GM18909 (cell line): Measurements from ENCODE around the gene WDFY4.

Experiments used
- ATAC-seq: cut with Tn5 transposase; IDR thresholded peaks from one replicate; pipeline ENCODE4 v1.9.1; 2021; ENCODE audit warnings: mild to moderate bottlenecking; ENCODE audit not compliant: unreplicated experiment, poor library complexity

The WDFY4 gene

GRCh38 chr10:48704156-48704555 is 19.5 kb downstream of the WDFY4 start:
- no peak for ATAC-seq

- no peak for ATAC-seq
Observed at GRCh38 chr10:48705401-48705938, 20.8 kb downstream of the WDFY4 start.

GRCh38 chr10:48707472-48707871 is 22.8 kb downstream of the WDFY4 start:
- no peak for ATAC-seq

GRCh38 chr10:48708144-48708543 is 23.5 kb downstream of the WDFY4 start:
- no peak for ATAC-seq

GRCh38 chr10:48710647-48711275 is 26.1 kb downstream of the WDFY4 start:
- ATAC-seq, result no peak

- no peak for ATAC-seq
Observed at GRCh38 chr10:48711830-48712229, 27.2 kb downstream of the WDFY4 start.

GRCh38 chr10:48714088-48714487 is 29.4 kb downstream of the WDFY4 start:
- no peak for ATAC-seq

GRCh38 chr10:48716416-48716815 is 31.7 kb downstream of the WDFY4 start:
- ATAC-seq, result no peak

GRCh38 chr10:48720611-48721010 is 35.9 kb downstream of the WDFY4 start:
- ATAC-seq, result no peak

GRCh38 chr10:48722153-48723145 is 37.8 kb downstream of the WDFY4 start:
- no peak for ATAC-seq

GRCh38 chr10:48724127-48724526 is 39.5 kb downstream of the WDFY4 start:
- no peak for ATAC-seq

GRCh38 chr10:48725708-48726107 is 41.0 kb downstream of the WDFY4 start:
- no peak for ATAC-seq

- ATAC-seq, result no peak
Observed at GRCh38 chr10:48727866-48728265, 43.2 kb downstream of the WDFY4 start.

GRCh38 chr10:48729222-48729621 is 44.5 kb downstream of the WDFY4 start:
- no peak for ATAC-seq

GRCh38 chr10:48729941-48730457 is 45.3 kb downstream of the WDFY4 start:
- ATAC-seq, result no peak

- no peak for ATAC-seq
Observed at GRCh38 chr10:48731141-48731540, 46.5 kb downstream of the WDFY4 start.

GRCh38 chr10:48731654-48732053 is 47.0 kb downstream of the WDFY4 start:
- no peak for ATAC-seq

GRCh38 chr10:48733329-48733728 is 48.7 kb downstream of the WDFY4 start:
- ATAC-seq, result no peak

- no peak for ATAC-seq
Observed at GRCh38 chr10:48735836-48736390, 51.2 kb downstream of the WDFY4 start.

- no peak for ATAC-seq
Observed at GRCh38 chr10:48736596-48736995, 51.9 kb downstream of the WDFY4 start.

GRCh38 chr10:48737886-48738285 is 53.2 kb downstream of the WDFY4 start:
- no peak for ATAC-seq
